HuH-7.5 (cell line): Measurements from ENCODE around the gene TPO.
"Not testable (repeated sequence)": the region's sequence is repeated elsewhere in the genome, so short reads cannot be mapped to it uniquely, and the experiment has no call there.

Source experiments
- DNase-seq: peaks from one replicate; pipeline ENCODE4 v3.0.0; 2011; ENCODE audit warnings: low spot score

TPO gene

GRCh38 chr2:1484131-1484884, 71.0 kb downstream of the TPO start:
- DNase-seq = no peak

GRCh38 chr2:1486670-1487069, 73.4 kb downstream of the TPO start:
- DNase-seq = no peak

GRCh38 chr2:1487758-1488157, 74.5 kb downstream of the TPO start:
- no peak for DNase-seq

GRCh38 chr2:1488181-1488671, 75.0 kb downstream of the TPO start:
- no peak for DNase-seq

- DNase-seq = no peak
These were observed 75.6 kb downstream of the TPO start for GRCh38 chr2:1488851-1489250.

- DNase-seq = no peak
These were observed 76.2 kb downstream of the TPO start for GRCh38 chr2:1489486-1489885.

- DNase-seq = not testable (repeated sequence)
These were observed 77.1 kb downstream of the TPO start for GRCh38 chr2:1490381-1490780.

- DNase-seq = no peak
These were observed 78.5 kb downstream of the TPO start for GRCh38 chr2:1491751-1492150.

GRCh38 chr2:1492231-1492630, 79.0 kb downstream of the TPO start:
- DNase-seq = not testable (repeated sequence)

- DNase-seq = no peak
These were observed 79.6 kb downstream of the TPO start for GRCh38 chr2:1492711-1493430.

GRCh38 chr2:1493431-1494126, 80.3 kb downstream of the TPO start:
- no peak for DNase-seq

GRCh38 chr2:1494257-1494656, 81.0 kb downstream of the TPO start:
- no peak for DNase-seq

GRCh38 chr2:1494906-1495305, 81.6 kb downstream of the TPO start:
- DNase-seq = no peak

- DNase-seq = no peak
These were observed 82.6 kb downstream of the TPO start for GRCh38 chr2:1495676-1496358.

GRCh38 chr2:1496359-1496821, 83.1 kb downstream of the TPO start:
- no peak for DNase-seq

GRCh38 chr2:1497122-1497611, 83.9 kb downstream of the TPO start:
- no peak for DNase-seq

GRCh38 chr2:1498176-1498575, 84.9 kb downstream of the TPO start:
- no peak for DNase-seq

GRCh38 chr2:1499033-1499795, 86.0 kb downstream of the TPO start:
- no peak for DNase-seq

GRCh38 chr2:1501038-1501851, 88.0 kb downstream of the TPO start:
- no peak for DNase-seq

GRCh38 chr2:1501991-1502390, 88.7 kb downstream of the TPO start:
- DNase-seq = no peak
